Liver (tissue), 9 donors: ENCODE measurements around the gene CHRD. TPM values are rescaled to one million over a fixed set of nuclear protein-coding genes. Genes with fewer than 3 reads are reported as not detected.

Experiments
- DNase-seq: peaks from one replicate; pipeline ENCODE4 v3.0.0-alpha.2; 2017; ENCODE audit warnings: low spot score
- H3K27ac ChIP-seq, 2 donors: one replicate each; pipeline ENCODE4 v1.7.0; 2013; ENCODE audit warnings: inconsistent platforms in 2 of 2, low read length in 2 of 2, control low read depth in 1 of 2, low read depth in 1 of 2, mild to moderate bottlenecking in 1 of 2
- H3K27me3 ChIP-seq, 4 donors: one replicate each; pipeline versions ENCODE4 v1.6.1 to v1.7.0; 2013; ENCODE audit warnings: low read length in 3 of 4, inconsistent platforms in 1 of 4, mild to moderate bottlenecking in 1 of 4, moderate library complexity in 1 of 4; ENCODE audit not compliant: control insufficient read depth in 4 of 4, insufficient read depth in 4 of 4
- H3K36me3 ChIP-seq, 4 donors: one replicate each; pipeline versions ENCODE4 v1.6.1 to v1.7.0; 2013; ENCODE audit warnings: low read length in 3 of 4, mild to moderate bottlenecking in 3 of 4, low read depth in 1 of 4, moderate library complexity in 1 of 4; ENCODE audit not compliant: control insufficient read depth in 4 of 4, insufficient read depth in 3 of 4
- H3K4me1 ChIP-seq, 4 donors: one replicate each; pipeline versions ENCODE4 v1.6.1 to v1.7.0; 2013; ENCODE audit warnings: low read length in 3 of 4, mild to moderate bottlenecking in 3 of 4, moderate library complexity in 1 of 4; ENCODE audit not compliant: control insufficient read depth in 4 of 4, insufficient read depth in 4 of 4
- H3K4me3 ChIP-seq, 3 donors: one replicate each; pipeline versions ENCODE4 v1.6.1 to v1.7.0; 2013; ENCODE audit warnings: low read length in 3 of 3, control low read depth in 1 of 3, low read depth in 1 of 3, mild to moderate bottlenecking in 1 of 3
- H3K9ac ChIP-seq, 2 donors: one replicate each; pipeline ENCODE4 v1.7.0; 2013; ENCODE audit warnings: low read length in 2 of 2, mild to moderate bottlenecking in 2 of 2, moderate library complexity in 2 of 2, control low read depth in 1 of 2, low read depth in 1 of 2
- H3K9me3 ChIP-seq, 4 donors: one replicate each; pipeline versions ENCODE4 v1.6.1 to v1.7.0; 2013; ENCODE audit warnings: low read length in 3 of 4; ENCODE audit not compliant: control insufficient read depth in 4 of 4
- EGR1 ChIP-seq, 2 donors: IDR thresholded peaks; 2 replicates each; pipeline ENCODE4 v1.6.1; 2016 to 2018; ENCODE audit warnings: antibody characterized with exemption in 2 of 2, low read depth in 2 of 2
- FOXA1 ChIP-seq: IDR thresholded peaks from 2 replicates; pipeline ENCODE4 v1.6.1; 2016; ENCODE audit warnings: antibody characterized with exemption
- GABPA ChIP-seq, 2 donors: IDR thresholded peaks in 1 of 2; conservative IDR thresholded peaks in 1 of 2; 2 replicates each; pipeline ENCODE4 v1.6.1; 2016; ENCODE audit warnings: antibody characterized with exemption in 2 of 2, mild to moderate bottlenecking in 1 of 2, moderate library complexity in 1 of 2
- HNF4A ChIP-seq, 2 donors: conservative IDR thresholded peaks; 2 replicates each; pipeline ENCODE4 v1.6.1; 2016; ENCODE audit warnings: antibody characterized with exemption in 2 of 2, mild to moderate bottlenecking in 2 of 2
- RAD21 ChIP-seq, 2 donors: IDR thresholded peaks; 2 replicates each; pipeline ENCODE4 v1.6.1; 2016; ENCODE audit warnings: antibody characterized with exemption in 2 of 2, mild to moderate bottlenecking in 2 of 2
- REST ChIP-seq: IDR thresholded peaks from 2 replicates; pipeline ENCODE4 v1.6.1; 2016; ENCODE audit warnings: antibody characterized with exemption, mild to moderate bottlenecking
- SP1 ChIP-seq: IDR thresholded peaks from 2 replicates; pipeline ENCODE4 v1.6.1; 2018; ENCODE audit warnings: antibody characterized with exemption, mild to moderate bottlenecking
- TAF1 ChIP-seq: conservative IDR thresholded peaks from 2 replicates; pipeline ENCODE4 v1.6.1; 2016; ENCODE audit warnings: antibody characterized with exemption, mild to moderate bottlenecking
- YY1 ChIP-seq: IDR thresholded peaks from 2 replicates; pipeline ENCODE4 v1.6.1; 2016; ENCODE audit warnings: antibody characterized with exemption, mild to moderate bottlenecking
- WGBS: extraction: QIAGEN DNeasy Blood & Tissue Kit; methylation state at CpG from one replicate; pipeline ENCODE4 v1.1.7; 2013; 5-methylcytosine and 5-hydroxymethylcytosine counted together
- polyA plus RNA-seq, 2 donors: library from polyadenylated mRNA; stranded (reverse) in 1 of 2; unstranded in 1 of 2; fragments of 200-250 nt in 1 of 2; fragments of >200 nt in 1 of 2; fragmentation: Nextera tagmentation in 1 of 2; extraction: Ambion mirVana in 1 of 2; gene quantifications; one replicate each; pipeline versions ENCODE4 v1.2.1 to v1.2.3, GENCODE V29; 2013 to 2015
- total RNA-seq, 2 donors: library from RNA; depleted of rRNA; stranded (reverse); fragments of >200 nt; gene quantifications; one replicate each; pipeline ENCODE4 v1.2.3, GENCODE V29; 2014
- donor health status: healthy.
- donor health status: healthy.
- donor health status: healthy.
- donor health status: healthy.
- donor health status: healthy.

CHRD gene
- total and polyA plus RNA-seq, 4 donors = 9.2 to 66.4 (median 34.9) TPM

- TF ChIP-seq REST (no peak), HNF4A (conservative IDR thresholded peaks at IDR 0.05) (no peak)
Measured at GRCh38 chr3:184409946-184410500, 30.2 kb downstream of the CHRD start (continued).

- DNase-seq = no peak
- no peak overlapping the region for H3K4me3 ChIP-seq
- TF ChIP-seq EGR1 (IDR thresholded peaks at IDR 0.05; ENCODE audit: low read depth in 2 of 2) (no peak), SP1 (no peak)
- no peaks in the 10 kb centered on the region for H3K9me3 ChIP-seq
- WGBS = 93% methylated on average over 16 of the region's 16 CpGs
- H3K27ac ChIP-seq = no peak overlapping the region
- H3K36me3 ChIP-seq = no peaks in the 10 kb centered on the region
- no peaks in the 10 kb centered on the region for H3K27me3 ChIP-seq
- H3K9ac ChIP-seq = no peak overlapping the region
- H3K4me1 ChIP-seq = peaks cover 0 to 6% (median 2%) of the 10 kb centered on the region in 4 donors
Measured at GRCh38 chr3:184414418-184415202, 34.8 kb downstream of the CHRD start.

- no peak overlapping the region for H3K4me3 ChIP-seq
- 80% methylated on average over 4 of the region's 4 CpGs for WGBS
- no peak for DNase-seq
- H3K27me3 ChIP-seq = no peaks in the 10 kb centered on the region
- H3K4me1 ChIP-seq = peaks cover 0 to 6% (median 2%) of the 10 kb centered on the region in 4 donors
- H3K36me3 ChIP-seq = no peaks in the 10 kb centered on the region
- TF ChIP-seq REST (no peak), FOXA1 (no peak), YY1 (no peak), GABPA (IDR thresholded peaks at IDR 0.05 in 1 of 2, conservative IDR thresholded peaks at IDR 0.05 in 1 of 2) (no peak), SP1 (no peak), RAD21 (IDR thresholded peaks at IDR 0.05) (no peak), TAF1 (no peak)
- no peak overlapping the region for H3K9ac ChIP-seq
- H3K9me3 ChIP-seq = no peaks in the 10 kb centered on the region
- H3K27ac ChIP-seq = no peak overlapping the region
Measured at GRCh38 chr3:184415203-184415490, 35.3 kb downstream of the CHRD start.
